Body of pancreas (tissue), 4 donors: ENCODE results near the gene CCDC92B.

Experiments
- CTCF ChIP-seq, 7 experiments: fragments of 450-650 bp in 4 of 7; fragments of 200-600 bp in 3 of 7; sonication (generic) in 3 of 7; IDR thresholded peaks; one replicate each; pipeline ENCODE4 v1.5.1; 2016 to 2019; ENCODE audit warnings: antibody characterized with exemption in 7 of 7
- POLR2A ChIP-seq, 3 donors: fragments of 450-650 bp; IDR thresholded peaks; one replicate each; pipeline ENCODE4 v1.6.1; 2016; ENCODE audit warnings: antibody characterized with exemption in 3 of 3, mild to moderate bottlenecking in 2 of 3

- no peak for TF ChIP-seq CTCF (IDR thresholded peaks at IDR 0.05)
- no peak for TF ChIP-seq POLR2A (IDR thresholded peaks at IDR 0.05)
Measured at GRCh38 chr17:2693561-2694380, 55.7 kb downstream of the CCDC92B start.
